PC-9 (cell line): ENCODE results near the gene ZCCHC2.

Source experiments
- EZH2 ChIP-seq: fragments of 200-600 bp; sonication (generic); IDR thresholded peaks from 2 replicates; pipeline ENCODE4 v1.8.0; 2017; ENCODE audit warnings: antibody characterized with exemption, low read depth
- TF ChIP-seq, protein P1 (sequence below): fragments of 200-600 bp; sonication (generic); conservative IDR thresholded peaks from 2 replicates; pipeline ENCODE4 v1.6.1; 2017; ENCODE audit warnings: mixed run types, antibody characterized with exemption, mild to moderate bottlenecking, moderate library complexity

DNA sequence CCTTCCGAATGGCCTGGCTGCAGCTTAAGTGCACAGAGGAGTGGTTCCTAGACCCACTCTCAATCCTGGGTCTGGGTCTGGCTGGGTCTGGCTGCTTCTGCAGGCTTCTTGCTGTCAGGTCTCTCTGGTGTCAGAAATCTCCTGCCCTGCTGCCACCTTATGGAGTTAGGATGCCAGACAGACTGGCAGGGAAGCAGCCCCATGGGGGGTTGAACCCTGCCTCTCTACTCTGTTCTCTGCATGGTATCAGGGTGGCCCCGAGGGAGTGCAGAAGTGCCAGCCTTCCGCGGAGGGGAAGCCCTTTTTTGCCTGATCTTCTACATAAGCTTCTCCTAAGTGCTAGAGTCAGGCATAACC is 89.4 kb downstream of the ZCCHC2 start:
- TF ChIP-seq, protein P1, sequence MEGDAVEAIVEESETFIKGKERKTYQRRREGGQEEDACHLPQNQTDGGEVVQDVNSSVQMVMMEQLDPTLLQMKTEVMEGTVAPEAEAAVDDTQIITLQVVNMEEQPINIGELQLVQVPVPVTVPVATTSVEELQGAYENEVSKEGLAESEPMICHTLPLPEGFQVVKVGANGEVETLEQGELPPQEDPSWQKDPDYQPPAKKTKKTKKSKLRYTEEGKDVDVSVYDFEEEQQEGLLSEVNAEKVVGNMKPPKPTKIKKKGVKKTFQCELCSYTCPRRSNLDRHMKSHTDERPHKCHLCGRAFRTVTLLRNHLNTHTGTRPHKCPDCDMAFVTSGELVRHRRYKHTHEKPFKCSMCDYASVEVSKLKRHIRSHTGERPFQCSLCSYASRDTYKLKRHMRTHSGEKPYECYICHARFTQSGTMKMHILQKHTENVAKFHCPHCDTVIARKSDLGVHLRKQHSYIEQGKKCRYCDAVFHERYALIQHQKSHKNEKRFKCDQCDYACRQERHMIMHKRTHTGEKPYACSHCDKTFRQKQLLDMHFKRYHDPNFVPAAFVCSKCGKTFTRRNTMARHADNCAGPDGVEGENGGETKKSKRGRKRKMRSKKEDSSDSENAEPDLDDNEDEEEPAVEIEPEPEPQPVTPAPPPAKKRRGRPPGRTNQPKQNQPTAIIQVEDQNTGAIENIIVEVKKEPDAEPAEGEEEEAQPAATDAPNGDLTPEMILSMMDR = no peak
- TF ChIP-seq EZH2 = no peak
